ENCODE data around the gene CALU.

GRCh38 chr7:128708235-128708634 is 30.9 kb upstream of the CALU start:
- TF ChIP-seq CTCF (IDR thresholded peaks at IDR 0.05) (no peak), EP300 (IDR thresholded peaks at IDR 0.05) (no peak)
